GM23248 (cell line): Measurements from ENCODE around the gene SPG21.

Experiments
- EZH2 ChIP-seq: fragments of 200-600 bp; sonication (generic); IDR thresholded peaks from 2 replicates; pipeline ENCODE4 v1.6.1; 2018; ENCODE audit warnings: antibody characterized with exemption, mild to moderate bottlenecking; ENCODE audit not compliant: insufficient read depth, poor library complexity, severe bottlenecking
- EZH2phosphoT487 ChIP-seq: fragments of 200-600 bp; sonication (generic); IDR thresholded peaks from 2 replicates; pipeline ENCODE4 v1.6.1; 2018; ENCODE audit warnings: antibody characterized with exemption, moderate library complexity, mild to moderate bottlenecking, low read depth; ENCODE audit not compliant: insufficient read depth

- no peak for TF ChIP-seq EZH2
- no peak for TF ChIP-seq EZH2phosphoT487
Observed at GRCh38 chr15:64928626-64929220, 61.0 kb downstream of the SPG21 start.
